H1 (cell line): ENCODE measurements around the gene NHS. TPM values are rescaled to one million over a fixed set of nuclear protein-coding genes. Genes with fewer than 3 reads are reported as not detected.

Source experiments
- FOSL1 ChIP-seq: IDR thresholded peaks from 2 replicates; pipeline ENCODE4 v1.6.1; 2011; ENCODE audit warnings: mild to moderate bottlenecking, low read depth, low read length, moderate library complexity; ENCODE audit not compliant: insufficient read depth
- GABPA ChIP-seq: IDR thresholded peaks from 2 replicates; pipeline ENCODE4 v1.6.1; 2011; ENCODE audit warnings: mild to moderate bottlenecking, low read length, moderate library complexity, borderline replicate concordance; ENCODE audit not compliant: insufficient read depth
- polyA plus RNA-seq, 7 experiments: library from polyadenylated mRNA; depleted of rRNA in 3 of 7; stranded (reverse) in 5 of 7; unstranded in 2 of 7; fragments of >200 nt in 5 of 7; fragments of 200-250 nt in 2 of 7; gene quantifications; 1 replicate in 5 of 7; 2 replicates in 1 of 7; 4 replicates in 1 of 7; pipeline versions ENCODE4 v1.2.1 to v1.2.3, GENCODE V29; 2011 to 2013; ENCODE audit warnings: missing spikeins in 2 of 7, mixed read lengths in 2 of 7
- total RNA-seq: library from RNA; stranded (reverse); fragmentation: NEBNext Ultra II Directional; extraction: Animal tissue kit (Norgen Biotek cat#: 25700); gene quantifications from 2 replicates; pipeline ENCODE4 v1.2.1, GENCODE V29; 2021
- TF ChIP-seq, protein P1 (sequence below): IDR thresholded peaks from 2 replicates; pipeline ENCODE4 v1.6.1; 2012; ENCODE audit warnings: low read length, inconsistent platforms
- TF ChIP-seq, protein P2 (sequence below): IDR thresholded peaks from 2 replicates; pipeline ENCODE4 v1.6.1; 2011; ENCODE audit warnings: low read depth, mild to moderate bottlenecking, low read length; ENCODE audit not compliant: insufficient read depth

NHS gene
- total and polyA plus RNA-seq, 2 of the 8 experiments (the other 6 are each of a cell fraction or from before 2014, with no cell fraction given): 2.2 to 6.7 TPM

DNA sequence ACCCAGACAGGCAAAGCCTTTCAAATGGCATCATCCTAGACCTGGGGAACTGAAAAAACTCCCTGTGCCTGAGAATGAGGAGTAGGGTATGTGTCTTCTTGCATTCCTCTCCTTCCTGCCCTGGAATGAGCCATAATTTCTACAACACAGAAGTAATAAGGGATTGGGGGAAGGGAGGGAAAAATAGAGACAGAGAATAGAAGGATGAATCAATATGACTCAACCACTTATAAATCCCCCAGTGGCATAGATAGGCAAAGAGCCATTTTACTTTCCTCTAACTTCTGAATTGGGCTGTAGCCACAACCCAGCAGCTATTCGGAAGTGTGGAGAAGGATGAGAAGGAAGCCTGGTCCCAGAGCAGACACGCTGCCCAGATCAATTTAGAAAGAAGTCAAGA lies 99.9 kb downstream of the NHS start (continued):
- TF ChIP-seq, protein P1, sequence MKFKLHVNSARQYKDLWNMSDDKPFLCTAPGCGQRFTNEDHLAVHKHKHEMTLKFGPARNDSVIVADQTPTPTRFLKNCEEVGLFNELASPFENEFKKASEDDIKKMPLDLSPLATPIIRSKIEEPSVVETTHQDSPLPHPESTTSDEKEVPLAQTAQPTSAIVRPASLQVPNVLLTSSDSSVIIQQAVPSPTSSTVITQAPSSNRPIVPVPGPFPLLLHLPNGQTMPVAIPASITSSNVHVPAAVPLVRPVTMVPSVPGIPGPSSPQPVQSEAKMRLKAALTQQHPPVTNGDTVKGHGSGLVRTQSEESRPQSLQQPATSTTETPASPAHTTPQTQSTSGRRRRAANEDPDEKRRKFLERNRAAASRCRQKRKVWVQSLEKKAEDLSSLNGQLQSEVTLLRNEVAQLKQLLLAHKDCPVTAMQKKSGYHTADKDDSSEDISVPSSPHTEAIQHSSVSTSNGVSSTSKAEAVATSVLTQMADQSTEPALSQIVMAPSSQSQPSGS: no peak
- TF ChIP-seq, protein P2, sequence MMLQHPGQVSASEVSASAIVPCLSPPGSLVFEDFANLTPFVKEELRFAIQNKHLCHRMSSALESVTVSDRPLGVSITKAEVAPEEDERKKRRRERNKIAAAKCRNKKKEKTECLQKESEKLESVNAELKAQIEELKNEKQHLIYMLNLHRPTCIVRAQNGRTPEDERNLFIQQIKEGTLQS: no peak
- no peak for TF ChIP-seq GABPA
- no peak for TF ChIP-seq FOSL1
